Right lobe of liver (tissue), 4 donors: Measurements from ENCODE around the gene FBXO3.

Source experiments
- POLR2A ChIP-seq: fragments of 450-650 bp; IDR thresholded peaks from one replicate; pipeline ENCODE4 v1.6.1; 2017; ENCODE audit warnings: antibody characterized with exemption, mild to moderate bottlenecking
- TF ChIP-seq, protein P1 (sequence below), 4 donors: fragments of 200-600 bp in 3 of 4; fragments of 450-650 bp in 1 of 4; IDR thresholded peaks; one replicate each; pipeline versions ENCODE4 v1.5.1 to v1.8.0; 2016 to 2022; ENCODE audit warnings: antibody characterized with exemption in 4 of 4, mild to moderate bottlenecking in 2 of 4
- donor health status: DM: no; HTN: no; CAD: no.
- donor health status: DM: no; HTN: no; CAD: no.
- donor health status: DM: no; HTN: yes; CAD: no.

DNA sequence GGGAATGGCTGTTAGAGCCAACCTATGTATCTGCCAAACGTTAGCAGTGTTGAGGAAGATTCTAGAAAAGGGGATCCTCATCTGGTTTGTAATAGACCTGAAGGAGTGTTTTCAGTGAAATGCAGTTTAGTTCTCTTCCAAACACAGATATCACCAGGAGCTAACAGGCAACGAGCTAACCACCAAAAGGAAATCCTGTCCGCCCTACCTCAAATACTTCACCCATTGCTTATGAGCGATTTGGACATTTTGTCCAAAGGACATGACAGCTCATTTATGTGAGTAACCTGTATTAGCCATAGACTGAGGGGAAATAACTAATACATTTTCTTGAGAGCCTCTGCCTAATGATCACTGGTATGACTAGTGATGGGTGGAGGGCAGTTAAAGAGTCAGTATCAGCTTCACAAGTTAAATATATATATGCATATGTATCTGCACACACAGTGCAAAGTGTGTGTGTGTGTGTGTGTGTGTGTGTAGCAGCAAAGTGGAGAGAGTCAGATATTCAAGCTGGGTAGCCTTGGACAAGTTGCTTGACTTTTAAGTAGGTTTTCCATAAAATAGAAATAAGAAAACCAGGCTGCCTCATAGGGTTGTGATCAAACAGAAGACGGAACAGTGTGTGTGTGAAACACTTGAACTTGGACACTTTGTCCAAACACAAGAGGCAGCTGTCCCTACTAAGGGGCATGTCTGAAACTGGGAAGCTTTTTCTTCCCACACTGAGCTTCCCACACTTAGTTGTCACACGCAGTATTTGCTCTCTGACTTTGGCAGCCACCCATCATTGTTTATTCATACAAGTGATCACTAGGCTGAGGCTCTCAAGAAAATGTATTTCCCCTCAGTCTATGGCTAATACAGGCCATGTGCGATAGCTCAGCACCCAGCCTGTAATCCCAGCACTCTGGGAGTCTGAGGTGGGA is 72.8 kb downstream of the FBXO3 start:
- TF ChIP-seq, protein P1, sequence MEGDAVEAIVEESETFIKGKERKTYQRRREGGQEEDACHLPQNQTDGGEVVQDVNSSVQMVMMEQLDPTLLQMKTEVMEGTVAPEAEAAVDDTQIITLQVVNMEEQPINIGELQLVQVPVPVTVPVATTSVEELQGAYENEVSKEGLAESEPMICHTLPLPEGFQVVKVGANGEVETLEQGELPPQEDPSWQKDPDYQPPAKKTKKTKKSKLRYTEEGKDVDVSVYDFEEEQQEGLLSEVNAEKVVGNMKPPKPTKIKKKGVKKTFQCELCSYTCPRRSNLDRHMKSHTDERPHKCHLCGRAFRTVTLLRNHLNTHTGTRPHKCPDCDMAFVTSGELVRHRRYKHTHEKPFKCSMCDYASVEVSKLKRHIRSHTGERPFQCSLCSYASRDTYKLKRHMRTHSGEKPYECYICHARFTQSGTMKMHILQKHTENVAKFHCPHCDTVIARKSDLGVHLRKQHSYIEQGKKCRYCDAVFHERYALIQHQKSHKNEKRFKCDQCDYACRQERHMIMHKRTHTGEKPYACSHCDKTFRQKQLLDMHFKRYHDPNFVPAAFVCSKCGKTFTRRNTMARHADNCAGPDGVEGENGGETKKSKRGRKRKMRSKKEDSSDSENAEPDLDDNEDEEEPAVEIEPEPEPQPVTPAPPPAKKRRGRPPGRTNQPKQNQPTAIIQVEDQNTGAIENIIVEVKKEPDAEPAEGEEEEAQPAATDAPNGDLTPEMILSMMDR (IDR thresholded peaks at IDR 0.05): no peak
- TF ChIP-seq POLR2A: no peak
